ENCODE measurements around the gene CHRM4. TPM values are rescaled to one million over a fixed set of nuclear protein-coding genes. Genes with fewer than 3 reads are reported as not detected.

CHRM4 gene
- total RNA-seq, 4 donors from 2014 or later: 0.34 TPM; not detected in 3

DNA sequence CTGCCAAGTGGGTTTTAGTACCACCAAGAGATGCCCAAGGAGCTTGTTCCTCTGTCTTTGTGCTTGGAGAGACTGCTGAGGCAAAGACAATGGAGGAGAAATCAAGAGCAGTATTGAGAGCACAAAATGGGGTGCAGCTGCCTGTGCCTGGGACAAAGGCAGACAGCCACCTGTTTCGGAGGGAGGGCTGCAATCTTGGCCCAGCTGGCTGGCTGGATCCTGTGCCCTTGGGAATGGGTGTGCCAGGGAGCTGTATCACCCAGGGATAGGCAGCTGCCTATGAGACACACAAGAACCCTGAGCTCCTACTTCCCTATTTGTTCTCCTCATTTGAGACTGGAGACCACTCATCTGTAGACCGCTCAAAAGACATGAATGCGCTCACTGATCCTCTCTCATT, 23.3 kb upstream of the CHRM4 start:
- TF ChIP-seq, protein P1, sequence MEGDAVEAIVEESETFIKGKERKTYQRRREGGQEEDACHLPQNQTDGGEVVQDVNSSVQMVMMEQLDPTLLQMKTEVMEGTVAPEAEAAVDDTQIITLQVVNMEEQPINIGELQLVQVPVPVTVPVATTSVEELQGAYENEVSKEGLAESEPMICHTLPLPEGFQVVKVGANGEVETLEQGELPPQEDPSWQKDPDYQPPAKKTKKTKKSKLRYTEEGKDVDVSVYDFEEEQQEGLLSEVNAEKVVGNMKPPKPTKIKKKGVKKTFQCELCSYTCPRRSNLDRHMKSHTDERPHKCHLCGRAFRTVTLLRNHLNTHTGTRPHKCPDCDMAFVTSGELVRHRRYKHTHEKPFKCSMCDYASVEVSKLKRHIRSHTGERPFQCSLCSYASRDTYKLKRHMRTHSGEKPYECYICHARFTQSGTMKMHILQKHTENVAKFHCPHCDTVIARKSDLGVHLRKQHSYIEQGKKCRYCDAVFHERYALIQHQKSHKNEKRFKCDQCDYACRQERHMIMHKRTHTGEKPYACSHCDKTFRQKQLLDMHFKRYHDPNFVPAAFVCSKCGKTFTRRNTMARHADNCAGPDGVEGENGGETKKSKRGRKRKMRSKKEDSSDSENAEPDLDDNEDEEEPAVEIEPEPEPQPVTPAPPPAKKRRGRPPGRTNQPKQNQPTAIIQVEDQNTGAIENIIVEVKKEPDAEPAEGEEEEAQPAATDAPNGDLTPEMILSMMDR (IDR thresholded peaks at IDR 0.05; ENCODE audit: low read depth): no peak

- TF ChIP-seq, protein P1 (IDR thresholded peaks at IDR 0.05; ENCODE audit: low read depth): no peak
Measured at GRCh38 chr11:46414466-46414796, 22.9 kb upstream of the CHRM4 start.

DNA sequence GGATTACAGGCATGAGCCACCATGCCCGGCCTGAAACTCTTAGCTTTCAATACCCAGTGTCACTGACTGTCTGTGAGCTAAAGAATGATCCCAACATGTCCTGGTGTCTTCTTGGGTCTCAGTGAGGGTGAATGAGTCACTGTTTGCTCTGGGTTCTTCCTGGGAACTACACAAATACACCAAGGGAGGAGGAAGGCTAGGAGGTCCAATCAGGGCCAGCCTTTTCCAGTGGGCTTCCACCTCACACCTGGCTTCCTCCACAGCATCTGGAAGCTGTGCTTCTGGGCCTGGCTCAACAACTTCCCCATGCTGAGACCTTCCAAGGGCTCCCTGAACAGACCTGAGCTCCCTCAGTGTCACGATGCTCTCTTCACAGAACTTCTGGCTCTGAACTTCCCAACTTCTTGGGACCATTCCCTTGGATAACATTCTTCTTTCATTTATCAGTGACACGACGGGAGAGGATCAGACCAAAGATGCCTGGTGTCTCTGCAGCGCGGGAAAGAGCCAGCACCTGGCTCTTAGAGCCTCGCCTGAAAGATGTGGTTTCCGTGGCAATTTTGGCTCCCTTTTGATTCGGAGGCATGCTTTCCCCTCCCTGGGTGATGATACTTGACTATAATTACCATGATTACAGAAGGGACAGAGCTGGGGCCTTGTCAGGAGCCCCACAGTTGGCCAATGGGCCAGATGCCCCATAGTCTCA, 22.3 kb upstream of the CHRM4 start:
- TF ChIP-seq, protein P1 (IDR thresholded peaks at IDR 0.05; ENCODE audit: low read depth): no peak

DNA sequence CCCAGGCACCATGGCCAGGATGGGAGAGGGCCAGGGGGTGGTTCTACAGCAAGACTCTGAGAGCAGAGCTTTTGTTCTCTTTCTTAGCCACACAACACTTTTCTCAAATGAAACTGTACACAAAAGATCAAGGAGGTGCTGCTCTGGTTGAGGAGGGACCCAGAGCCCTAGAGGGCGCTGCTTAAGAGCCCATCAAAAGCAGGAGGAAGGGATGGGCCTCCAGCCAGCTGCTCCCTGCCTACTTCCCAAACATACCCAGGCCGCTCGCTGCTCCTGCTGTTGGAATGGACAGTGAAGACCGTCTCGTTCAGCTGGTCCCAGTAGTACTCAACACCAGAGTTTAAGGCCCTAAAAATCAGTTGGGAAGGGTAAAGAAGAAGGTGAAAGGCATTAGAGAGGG, 18.4 kb upstream of the CHRM4 start:
- TF ChIP-seq, protein P1 (IDR thresholded peaks at IDR 0.05; ENCODE audit: low read depth): no peak

DNA sequence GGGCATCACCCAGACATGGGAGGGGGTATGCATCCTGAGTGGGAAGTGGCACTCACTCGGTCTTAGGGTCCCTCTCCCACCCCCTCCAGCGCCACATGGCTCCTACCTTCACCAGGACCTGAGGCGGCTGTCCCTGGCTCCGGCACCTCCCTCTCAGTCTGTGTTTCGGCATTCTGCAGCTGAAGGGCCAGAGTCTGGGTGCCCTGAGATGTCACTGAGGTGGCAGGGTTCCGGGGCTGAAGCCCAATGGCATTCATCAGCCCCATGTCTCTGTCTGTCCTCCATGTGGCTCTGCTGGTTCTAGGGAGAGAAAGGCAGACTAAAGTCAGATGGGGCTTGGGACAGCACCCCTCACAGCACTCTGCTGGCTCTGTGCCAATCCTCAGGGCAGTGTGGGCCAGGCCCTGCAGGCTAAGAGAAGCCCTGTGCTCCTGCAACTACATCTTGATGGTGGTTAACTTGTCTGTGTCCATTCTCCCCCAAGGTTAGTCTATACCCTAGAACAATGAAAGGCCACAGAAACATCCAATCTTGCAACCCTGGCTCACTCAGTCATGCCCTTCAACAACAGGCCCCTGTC, 16.9 kb upstream of the CHRM4 start:
- TF ChIP-seq, protein P1 (IDR thresholded peaks at IDR 0.05; ENCODE audit: low read depth): no peak

DNA sequence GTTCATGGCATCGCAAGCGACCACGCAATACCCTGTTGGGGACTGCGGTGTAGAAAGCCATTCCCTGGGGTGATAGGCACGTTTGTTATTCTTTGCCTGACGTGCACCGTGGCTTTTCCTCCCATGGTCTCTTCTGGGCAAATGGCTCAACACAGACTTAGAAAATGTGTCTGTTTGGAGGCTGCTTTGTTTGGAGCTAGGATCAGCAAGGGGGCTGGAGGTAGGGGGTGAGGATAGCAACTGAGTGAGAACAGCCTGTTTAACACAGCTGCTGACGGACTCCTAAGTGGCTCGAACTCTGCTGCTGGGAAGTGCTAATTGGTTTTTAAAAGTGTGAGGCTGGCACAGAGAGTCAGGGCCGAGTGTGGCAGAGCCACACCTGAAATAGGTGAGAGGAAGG, 16.1 kb upstream of the CHRM4 start:
- TF ChIP-seq, protein P1 (IDR thresholded peaks at IDR 0.05; ENCODE audit: low read depth): no peak

GRCh38 chr11:46404476-46405017, 13.0 kb upstream of the CHRM4 start:
- TF ChIP-seq, protein P1 (IDR thresholded peaks at IDR 0.05; ENCODE audit: low read depth): no peak
